Coronary artery (tissue), 2 donors: ENCODE measurements around the gene PPARG.

Source experiments
- DNase-seq: peaks from one replicate; pipeline ENCODE4 v3.0.0-alpha.2; 2017; ENCODE audit warnings: low spot score
- H3K27ac ChIP-seq, 2 donors: fragments of 200-600 bp; sonication (generic); one replicate each; pipeline ENCODE4 v1.5.1; 2016 to 2019
- H3K4me3 ChIP-seq: fragments of 200-600 bp; sonication (generic); 2 replicates; pipeline ENCODE4 v1.5.1; 2016; ENCODE audit warnings: mild to moderate bottlenecking, moderate library complexity
- CTCF ChIP-seq: fragments of 200-600 bp; sonication (generic); IDR thresholded peaks from one replicate; pipeline ENCODE4 v1.5.1; 2019; ENCODE audit warnings: antibody characterized with exemption

The PPARG gene

GRCh38 chr3:12287727-12288181 is 1.1 kb upstream of the PPARG start:
- peak overlapping the region; percentile 58 to 83 for H3K27ac ChIP-seq
- TF ChIP-seq CTCF, result no peak
- peak overlapping the region; percentile 82 for H3K4me3 ChIP-seq
- DNase-seq, result no peak

- Histone ChIP-seq H3K4me3 (peak overlapping the region; percentile 82), H3K27ac (no peak overlapping the region)
- no peak for DNase-seq
- TF ChIP-seq CTCF, result no peak
Measured at GRCh38 chr3:12289524-12289923, 654 bp downstream of the PPARG start.

- DNase-seq, result no peak
- H3K27ac ChIP-seq, result no peak overlapping the region
- no peak for TF ChIP-seq CTCF
- H3K4me3 ChIP-seq, result no peak overlapping the region
Measured at GRCh38 chr3:12292770-12293169, 3.9 kb downstream of the PPARG start.

GRCh38 chr3:12294885-12295580 is 6.2 kb downstream of the PPARG start:
- TF ChIP-seq CTCF, result no peak
- no peak for DNase-seq
- H3K4me3 ChIP-seq, result no peak overlapping the region

GRCh38 chr3:12296511-12296910 is 7.6 kb downstream of the PPARG start:
- Histone ChIP-seq H3K4me3 (no peak overlapping the region), H3K27ac (no peak overlapping the region)
- DNase-seq, result no peak
- no peak for TF ChIP-seq CTCF

More at GRCh38 chr3:12294885-12295580, 6.2 kb downstream of the PPARG start:
- H3K27ac ChIP-seq, result no peak overlapping the region

- no peak for DNase-seq
- no peak for TF ChIP-seq CTCF
- Histone ChIP-seq H3K27ac (no peak overlapping the region), H3K4me3 (no peak overlapping the region)
Measured at GRCh38 chr3:12299026-12299425, 10.2 kb downstream of the PPARG start.

- no peak for TF ChIP-seq CTCF
- DNase-seq, result no peak
- H3K4me3 ChIP-seq, result no peak overlapping the region
- no peak overlapping the region for H3K27ac ChIP-seq
Measured at GRCh38 chr3:12300137-12300536, 11.3 kb downstream of the PPARG start.
